A549 treated with Hydrocortisone at 1 μM for 4 hours (cell line): ENCODE results near the gene RAB40C. TPM values are rescaled to one million over a fixed set of nuclear protein-coding genes. Genes with fewer than 3 reads are reported as not detected.

ENCODE experiments used
- total RNA-seq: library from RNA; stranded (reverse); fragments of 200-300 nt; extraction: Qiagen RNA extraction; gene quantifications from 5 replicates; pipeline ENCODE4 v1.2.3, GENCODE V29; 2022

RAB40C gene
- total RNA-seq, result 14.8 to 19.3 TPM (median 17.6 TPM) in 5 replicates

GRCh38 chr16:589658-590187 lies at the start of gene RAB40C:
Gene RAB40C, plus strand, starts transcription at chr16:590066. Its CDS starts 226 bp downstream, at chr16:590292.

GRCh38 chr16:560204-560700 lies 29.6 kb upstream of the RAB40C start, which contains the start of gene PRR35:
Gene PRR35, plus strand, starts transcription at chr16:560394. Its CDS starts 2,901 bp downstream, at chr16:563295.

GRCh38 chr16:566475-567372 lies 23.1 kb upstream of the RAB40C start, which contains the start of gene NHLRC4:
Gene NHLRC4, plus strand, starts transcription at chr16:567005. Its CDS starts 1,043 bp downstream, at chr16:568048.

GRCh38 chr16:569445-570254 lies 20.2 kb upstream of the RAB40C start, which contains the start of gene PIGQ:
Gene PIGQ, plus strand, starts transcription at chr16:569968. Its CDS starts 4,107 bp downstream, at chr16:574075.

GRCh38 chr16:630815-631405 lies 41.0 kb downstream of the RAB40C start, which contains the start of gene WFIKKN1:
Gene WFIKKN1, plus strand, starts transcription at chr16:630985. Its CDS starts 269 bp downstream, at chr16:631254.

GRCh38 chr16:636206-637080 lies 46.6 kb downstream of the RAB40C start, which contains the start of gene METTL26:
Gene METTL26, minus strand, starts transcription at chr16:636305. Its CDS starts 15 bp downstream, at chr16:636290.

GRCh38 chr16:641326-642188 lies 51.7 kb downstream of the RAB40C start, which contains the start of gene MCRIP2:
Gene MCRIP2, plus strand, starts transcription at chr16:641828. Its CDS starts 164 bp downstream, at chr16:641992.

GRCh38 chr16:648781-649589 lies 59.1 kb downstream of the RAB40C start, which contains the start of gene WDR90:
Gene WDR90, plus strand, starts transcription at chr16:649365. Its CDS starts 52 bp downstream, at chr16:649417.

GRCh38 chr16:667780-668518 lies 78.1 kb downstream of the RAB40C start, which contains the start of gene RHOT2:
Gene RHOT2, plus strand, starts transcription at chr16:668132. Its CDS starts 68 bp downstream, at chr16:668200.

GRCh38 chr16:674968-675883 lies 85.4 kb downstream of the RAB40C start, which contains the start of gene RHBDL1:
Gene RHBDL1, plus strand, starts transcription at chr16:675671. Its CDS starts 120 bp downstream, at chr16:675791.

Other genes starting within 250 kb of the RAB40C start
- 27.8 to 33.2 TPM (median 30.5 TPM) in 5 replicates for gene AXIN1, start 237.3 kb upstream of the RAB40C start, total RNA-seq
- gene MRPL28, start 219.5 kb upstream of the RAB40C start, total RNA-seq, result 119 to 133 TPM (median 126 TPM) in 5 replicates
- gene PGAP6, start 208.1 kb upstream of the RAB40C start, total RNA-seq, result 29.5 to 37.7 TPM (median 32.3 TPM) in 5 replicates
- 259 to 426 TPM (median 418 TPM) in 5 replicates for gene NME4, start 192.9 kb upstream of the RAB40C start, total RNA-seq
- gene DECR2, start 188.2 kb upstream of the RAB40C start, total RNA-seq, result 22.5 to 29.1 TPM (median 26.7 TPM) in 5 replicates
- 24.7 to 28.6 TPM (median 27.8 TPM) in 5 replicates for gene RAB11FIP3, start 164.4 kb upstream of the RAB40C start, total RNA-seq
- gene CAPN15, start 62.4 kb upstream of the RAB40C start, total RNA-seq, result 50.9 to 69.7 TPM (median 68.7 TPM) in 5 replicates
- gene PRR35, start 29.7 kb upstream of the RAB40C start, total RNA-seq, result 0.14 to 0.22 TPM (median 0.16 TPM) in 5 replicates
- 0.17 to 0.32 TPM (median 0.23 TPM) in 5 replicates for gene NHLRC4, start 23.1 kb upstream of the RAB40C start, total RNA-seq
- gene PIGQ, start 20.1 kb upstream of the RAB40C start, total RNA-seq, result 30.4 to 41.6 TPM (median 38.8 TPM) in 5 replicates
- 0.10 to 0.23 TPM (median 0.18 TPM) in 5 replicates for gene WFIKKN1, start 40.9 kb downstream of the RAB40C start, total RNA-seq
- 63.7 to 140 TPM (median 135 TPM) in 5 replicates for gene METTL26, start 46.2 kb downstream of the RAB40C start, total RNA-seq
- 18.5 to 43.3 TPM (median 40.9 TPM) in 5 replicates for gene MCRIP2, start 51.8 kb downstream of the RAB40C start, total RNA-seq
- gene WDR90, start 59.3 kb downstream of the RAB40C start, total RNA-seq, result 18.5 to 27.3 TPM (median 24.3 TPM) in 5 replicates
- 70.8 to 97.1 TPM (median 87.4 TPM) in 5 replicates for gene RHOT2, start 78.1 kb downstream of the RAB40C start, total RNA-seq
- 0.63 to 1.6 TPM (median 1.1 TPM) in 5 replicates for gene RHBDL1, start 85.6 kb downstream of the RAB40C start, total RNA-seq
- 79.2 to 127 TPM (median 122 TPM) in 5 replicates for gene STUB1, start 90.3 kb downstream of the RAB40C start, total RNA-seq
- 73.2 to 80.1 TPM (median 77.6 TPM) in 5 replicates for gene JMJD8, start 94.3 kb downstream of the RAB40C start, total RNA-seq
- 5.3 to 6.9 TPM (median 6.1 TPM) in 5 replicates for gene WDR24, start 100.3 kb downstream of the RAB40C start, total RNA-seq
- 11.9 to 16.3 TPM (median 12.7 TPM) in 5 replicates for gene FBXL16, start 115.7 kb downstream of the RAB40C start, total RNA-seq
- gene METRN, start 125.1 kb downstream of the RAB40C start, total RNA-seq, result 58.6 to 221 TPM (median 196 TPM) in 5 replicates
- gene ANTKMT, start 131.1 kb downstream of the RAB40C start, total RNA-seq, result 23.4 to 64.7 TPM (median 56.5 TPM) in 5 replicates
- 5.0 to 6.3 TPM (median 5.8 TPM) in 5 replicates for gene CCDC78, start 136.4 kb downstream of the RAB40C start, total RNA-seq
- gene HAGHL, start 137.0 kb downstream of the RAB40C start, total RNA-seq, result 16.0 to 19.2 TPM (median 18.8 TPM) in 5 replicates
- gene CIAO3, start 150.9 kb downstream of the RAB40C start, total RNA-seq, result 25.8 to 31.1 TPM (median 27.7 TPM) in 5 replicates
- 2.5 to 4.0 TPM (median 3.1 TPM) in 5 replicates for gene MSLN, start 170.7 kb downstream of the RAB40C start, total RNA-seq
- gene RPUSD1, start 198.3 kb downstream of the RAB40C start, total RNA-seq, result 36.3 to 54.3 TPM (median 50.8 TPM) in 5 replicates
- gene CHTF18, start 198.6 kb downstream of the RAB40C start, total RNA-seq, result 16.6 to 25.7 TPM (median 24.4 TPM) in 5 replicates
- 0.14 TPM in 1 of 5 replicates, not detected in the others for gene GNG13, start 210.7 kb downstream of the RAB40C start, total RNA-seq